ENCODE results near the gene SRSF9. TPM values are rescaled to one million over a fixed set of nuclear protein-coding genes. Genes with fewer than 3 reads are reported as not detected.
A peak's percentile ranks its signal among the peaks of the same experiment; 100 is the strongest.

SRSF9 gene
- polyA plus RNA-seq, 2 of the 4 experiments (the other 2 are of a cell fraction), result 218 to 306 TPM

DNA sequence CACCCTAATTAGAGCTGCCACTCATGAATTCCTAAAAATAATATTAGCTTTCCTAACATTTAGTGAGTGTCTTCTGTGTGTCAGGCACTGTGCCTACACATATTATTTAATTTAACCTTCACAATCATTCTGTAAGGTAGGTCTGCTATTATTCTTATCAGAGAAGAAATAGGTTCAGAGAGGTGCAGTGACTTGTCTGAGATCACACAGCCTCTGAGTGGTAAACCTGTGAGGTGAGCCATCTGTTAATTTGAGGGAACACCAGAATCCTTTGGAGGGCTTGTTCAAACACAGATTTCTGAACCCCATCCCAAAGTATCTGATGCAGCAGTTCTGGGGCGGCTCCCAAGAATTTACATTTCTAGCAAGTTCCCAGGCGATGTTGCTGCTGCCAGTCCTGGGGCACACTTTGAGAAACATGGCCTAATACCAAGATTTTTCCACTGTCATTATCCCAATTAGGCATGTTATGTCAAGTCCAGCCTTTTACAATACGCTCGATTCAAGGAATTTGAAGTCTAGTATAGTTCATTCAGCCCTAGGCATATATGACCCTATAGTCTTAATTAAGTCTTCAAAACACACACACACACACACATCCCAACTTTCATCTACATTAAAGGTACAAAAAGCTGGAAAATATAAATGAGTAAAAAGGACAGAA lies 51.5 kb downstream of the SRSF9 start:
- Histone ChIP-seq H3K4me3 (no peak overlapping the region), H3K9me3 (no peaks in the 10 kb centered on the region), H3K4me1 (no peaks in the 10 kb centered on the region), H3K27ac (no peak overlapping the region), H3K4me2 (no peak overlapping the region)
- ATAC-seq (no peak), FAIRE-seq (no peak), DNase-seq (ENCODE audit: low read depth in 1 of 2, low spot score in 1 of 2) (no peak)
- ChIA-PET POLR2A (interaction anchor here (0.5 to 0.6 kb wide), 2 partner anchors 39 kb away, joined by 3 to 6 read pairs; no protein-coding TSS in a partner anchor), CTCF (interaction anchor here (0.8 to 5.5 kb wide), 3 partner anchors 11 to 63 kb away, joined by 3 to 42 read pairs (median 3); no protein-coding TSS in a partner anchor)
- TF ChIP-seq ZFP36 (IDR thresholded peaks at IDR 0.05; ENCODE audit: borderline replicate concordance, partially characterized antibody) (peak; percentile 40), CBX2 (IDR thresholded peaks at IDR 0.05; ENCODE audit: borderline replicate concordance, low read depth) (no peak)
- WGBS (ENCODE audit: missing lambda C conversion rate), result 77% methylated on average over 4 of the region's 4 CpGs

DNA sequence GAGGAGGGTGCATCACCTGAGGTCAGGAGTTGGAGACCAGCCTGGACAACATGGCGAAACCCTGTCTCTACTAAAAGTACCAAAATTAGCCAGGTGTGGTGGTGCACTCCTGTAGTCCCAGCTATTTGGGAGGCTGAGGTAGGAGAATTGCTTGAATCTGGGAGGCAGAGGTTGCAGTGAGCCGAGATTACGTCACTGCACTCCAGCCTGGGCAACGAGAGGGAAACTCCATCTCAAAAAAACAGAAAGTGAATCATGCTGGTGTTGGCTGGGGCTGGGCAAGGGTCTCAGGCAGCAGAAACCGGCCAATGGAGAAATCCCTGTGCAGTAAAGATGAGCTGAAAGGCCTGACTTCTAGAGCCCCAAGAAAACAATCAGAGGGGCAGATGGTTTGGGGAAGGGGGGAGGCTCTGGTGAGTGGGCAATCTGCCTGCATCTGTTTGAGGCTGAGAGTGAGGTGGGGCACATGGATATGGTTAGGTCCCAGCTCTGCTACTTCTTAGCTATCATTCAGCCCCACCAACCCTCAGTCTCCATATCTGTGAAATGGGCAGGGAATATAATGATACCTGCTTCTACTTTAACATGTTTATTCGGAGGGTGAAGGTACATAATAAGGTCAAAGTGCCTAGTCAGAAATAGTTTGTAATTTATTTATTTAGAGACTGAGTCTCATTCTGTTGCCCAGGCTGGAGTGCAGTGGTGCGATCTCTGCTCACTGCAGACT lies 52.9 kb downstream of the SRSF9 start:
- Histone ChIP-seq H3K4me2 (no peak overlapping the region), H3K4me3 (no peak overlapping the region), H3K4me1 (no peaks in the 10 kb centered on the region), H3K27ac (no peak overlapping the region), H3K9me3 (no peaks in the 10 kb centered on the region)
- POLR2A ChIA-PET, result no interaction called here
- no peak for TF ChIP-seq ZFP36 (IDR thresholded peaks at IDR 0.05; ENCODE audit: borderline replicate concordance, partially characterized antibody)
- TF ChIP-seq SMC3 (IDR thresholded peaks at IDR 0.05), result no peak
- TF ChIP-seq CHD2 (IDR thresholded peaks at IDR 0.05; ENCODE audit: low read length, partially characterized antibody), result no peak
- TF ChIP-seq MAFK (IDR thresholded peaks at IDR 0.05; ENCODE audit: partially characterized antibody), result no peak
- no peak for TF ChIP-seq RNF2 (IDR thresholded peaks at IDR 0.05; ENCODE audit: borderline replicate concordance, low read depth)
- no peak for DNase-seq (ENCODE audit: low read depth in 1 of 2, low spot score in 1 of 2)
- FAIRE-seq, result no peak
- CTCF ChIA-PET, result interaction anchor here (1.3 to 5.5 kb wide), 2 partner anchors 12 to 13 kb away, joined by 3 to 42 read pairs; no protein-coding TSS in a partner anchor
- no peak for ATAC-seq
- WGBS (ENCODE audit: missing lambda C conversion rate), result 70% methylated on average over 7 of the region's 7 CpGs

DNA sequence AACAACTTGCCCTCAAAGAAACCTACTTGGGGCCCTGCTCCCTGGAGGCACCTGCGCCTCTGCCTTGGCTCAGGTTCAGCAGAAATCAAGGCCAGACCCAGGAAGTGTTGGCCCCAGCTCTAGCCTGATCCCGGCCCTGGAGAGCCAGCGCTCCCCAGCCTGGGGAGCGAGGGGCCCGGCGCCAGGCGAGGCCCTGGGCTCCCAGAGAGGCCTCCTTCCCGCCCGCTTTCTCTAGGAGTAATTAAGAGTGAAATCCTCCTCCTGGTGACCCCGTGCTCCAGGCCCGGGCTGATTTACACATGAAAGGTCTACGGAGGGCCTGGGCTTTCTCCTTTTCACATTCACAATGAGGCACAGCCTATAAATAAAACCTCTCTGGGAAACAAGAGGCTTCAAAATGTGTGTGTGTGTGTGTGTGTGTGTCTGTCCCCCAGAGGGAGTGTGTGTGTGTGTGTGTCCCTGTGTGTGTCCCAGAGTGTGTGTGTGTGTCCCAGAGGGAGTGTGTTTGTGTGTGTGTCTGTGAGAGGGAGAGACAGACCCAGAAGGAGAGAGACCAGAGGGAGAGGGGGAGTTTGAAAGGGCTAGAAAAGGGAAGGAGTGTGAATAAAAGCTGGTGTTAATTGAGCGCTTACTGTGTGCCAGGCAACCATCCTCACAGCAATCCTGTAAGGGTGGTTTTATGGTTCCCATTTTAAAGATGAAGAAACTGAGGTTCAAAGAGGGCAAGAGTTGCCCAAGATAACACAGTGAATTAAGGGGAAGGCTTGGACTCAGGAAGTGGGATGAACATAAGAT lies 55.5 kb downstream of the SRSF9 start:
- no peak for TF ChIP-seq HDAC2 (IDR thresholded peaks at IDR 0.05)
- no peak for TF ChIP-seq FOXS1 (CRISPR knock-in tag; IDR thresholded peaks at IDR 0.05)
- no peak for TF ChIP-seq SMC3 (IDR thresholded peaks at IDR 0.05)
- no peak for TF ChIP-seq GATA3 (IDR thresholded peaks at IDR 0.05; ENCODE audit: borderline replicate concordance)
- no peak for TF ChIP-seq RFX5 (IDR thresholded peaks at IDR 0.05)
- TF ChIP-seq CEBPB (IDR thresholded peaks at IDR 0.05), result no peak
- TF ChIP-seq JUNB (IDR thresholded peaks at IDR 0.05), result no peak
- no peak for TF ChIP-seq NFE2L2 (conservative IDR thresholded peaks at IDR 0.05; ENCODE audit: low read length)
- TF ChIP-seq, protein P1, sequence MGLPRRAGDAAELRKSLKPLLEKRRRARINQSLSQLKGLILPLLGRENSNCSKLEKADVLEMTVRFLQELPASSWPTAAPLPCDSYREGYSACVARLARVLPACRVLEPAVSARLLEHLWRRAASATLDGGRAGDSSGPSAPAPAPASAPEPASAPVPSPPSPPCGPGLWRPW (IDR thresholded peaks at IDR 0.05), result no peak
- TF ChIP-seq JUN (IDR thresholded peaks at IDR 0.05), result no peak
- TF ChIP-seq HEYL (CRISPR knock-in tag; IDR thresholded peaks at IDR 0.05), result no peak
- TF ChIP-seq, protein P2, sequence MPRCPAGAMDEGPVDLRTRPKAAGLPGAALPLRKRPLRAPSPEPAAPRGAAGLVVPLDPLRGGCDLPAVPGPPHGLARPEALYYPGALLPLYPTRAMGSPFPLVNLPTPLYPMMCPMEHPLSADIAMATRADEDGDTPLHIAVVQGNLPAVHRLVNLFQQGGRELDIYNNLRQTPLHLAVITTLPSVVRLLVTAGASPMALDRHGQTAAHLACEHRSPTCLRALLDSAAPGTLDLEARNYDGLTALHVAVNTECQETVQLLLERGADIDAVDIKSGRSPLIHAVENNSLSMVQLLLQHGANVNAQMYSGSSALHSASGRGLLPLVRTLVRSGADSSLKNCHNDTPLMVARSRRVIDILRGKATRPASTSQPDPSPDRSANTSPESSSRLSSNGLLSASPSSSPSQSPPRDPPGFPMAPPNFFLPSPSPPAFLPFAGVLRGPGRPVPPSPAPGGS (IDR thresholded peaks at IDR 0.05), result no peak
- TF ChIP-seq ZFP36 (IDR thresholded peaks at IDR 0.05; ENCODE audit: borderline replicate concordance, partially characterized antibody), result no peak
- H3K27ac ChIP-seq, result no peak overlapping the region
- ATAC-seq (peak; percentile 49 to 56; a peak in 5 of 6 replicates), FAIRE-seq (no peak), DNase-seq (ENCODE audit: low read depth in 1 of 2, low spot score in 1 of 2) (no peak)
- no peak overlapping the region for H3K4me3 ChIP-seq
- H3K4me1 ChIP-seq, result no peaks in the 10 kb centered on the region
- WGBS (ENCODE audit: missing lambda C conversion rate), result 76% methylated on average over 13 of the region's 13 CpGs
- ChIA-PET CTCF (interaction anchor here (1.0 kb wide), 1 partner anchor 58 kb away, joined by 3 read pairs; no protein-coding TSS in a partner anchor), POLR2A (interaction anchor here (0.6 kb wide), 1 partner anchor 285 kb away, joined by 3 read pairs; no protein-coding TSS in a partner anchor)
- H3K9me3 ChIP-seq, result no peaks in the 10 kb centered on the region
- H3K4me2 ChIP-seq, result no peak overlapping the region
